Naive B cell (primary cell): Measurements from ENCODE around the gene TANGO2. TPM values are rescaled to one million over a fixed set of nuclear protein-coding genes. Genes with fewer than 3 reads are reported as not detected.
A peak's percentile ranks its signal among the peaks of the same experiment; 100 is the strongest.

ENCODE experiments used
- ATAC-seq, 2 donors: fragments of 150-1000 bp; cut with Tn5 transposase; 2 replicates each; pipeline ENCODE4 v1.10.0; 2021; ENCODE audit warnings: low read depth in 2 of 2, mild to moderate bottlenecking in 2 of 2, moderate library complexity in 2 of 2
- DNase-seq: peaks from one replicate; pipeline ENCODE4 v3.0.0; 2022
- H3K27ac Mint-ChIP-seq, 6 donors: one replicate each; pipeline ENCODE4 v1.8.0; 2020 to 2022; ENCODE audit warnings: mild to moderate bottlenecking in 6 of 6, mixed read lengths in 6 of 6, moderate library complexity in 5 of 6, inconsistent platforms in 2 of 6
- H3K27me3 Mint-ChIP-seq, 3 donors: one replicate each; pipeline ENCODE4 v1.8.0; 2021 to 2022; ENCODE audit warnings: mixed read lengths in 3 of 3, mild to moderate bottlenecking in 1 of 3
- H3K36me3 Mint-ChIP-seq, 2 donors: one replicate each; pipeline ENCODE4 v1.8.0; 2020 to 2022; ENCODE audit warnings: mixed read lengths in 2 of 2, inconsistent platforms in 1 of 2, mild to moderate bottlenecking in 1 of 2
- H3K4me1 Mint-ChIP-seq, 3 donors: one replicate each; pipeline ENCODE4 v1.8.0; 2020 to 2022; ENCODE audit warnings: mixed read lengths in 3 of 3, inconsistent platforms in 1 of 3, mild to moderate bottlenecking in 1 of 3, moderate library complexity in 1 of 3
- H3K4me3 Mint-ChIP-seq, 8 donors: one replicate each; pipeline ENCODE4 v1.8.0; 2020 to 2022; ENCODE audit warnings: mild to moderate bottlenecking in 8 of 8, mixed read lengths in 8 of 8, moderate library complexity in 8 of 8, inconsistent platforms in 2 of 8
- H3K9me3 Mint-ChIP-seq, 7 donors: one replicate each; pipeline ENCODE4 v1.8.0; 2020 to 2022; ENCODE audit warnings: mixed read lengths in 7 of 7, mild to moderate bottlenecking in 5 of 7, inconsistent platforms in 2 of 7, moderate library complexity in 1 of 7
- polyA plus RNA-seq, 6 donors: library from polyadenylated mRNA; unstranded; fragments of 300-500 nt; fragmentation: Illumina TruSeq; gene quantifications; one replicate each; pipeline ENCODE4 v1.2.3, GENCODE V29; 2021; ENCODE audit warnings: low read depth in 6 of 6

Gene TANGO2
- polyA plus RNA-seq, 6 donors from 2014 or later, result 24.3 to 46.1 (median 34.6) TPM

- ATAC-seq, result no peak
- H3K27me3 Mint-ChIP-seq, result peaks cover 0 to 13% (median 6%) of the 10 kb centered on the region in 3 donors
- DNase-seq, result no peak
- H3K4me1 Mint-ChIP-seq, result peaks cover 9 to 15% (median 9%) of the 10 kb centered on the region in 3 donors
- no peak overlapping the region for H3K4me3 Mint-ChIP-seq
- peaks cover 0 to 1% (median 0%) of the 10 kb centered on the region in 7 donors for H3K9me3 Mint-ChIP-seq
- no peak overlapping the region for H3K27ac Mint-ChIP-seq
- H3K36me3 Mint-ChIP-seq, result no peaks in the 10 kb centered on the region
Measured at GRCh38 chr22:19978748-19979147, 42.2 kb upstream of the TANGO2 start.

- DNase-seq, result no peak
- peaks cover 0 to 8% (median 7%) of the 10 kb centered on the region in 3 donors for H3K27me3 Mint-ChIP-seq
Measured at GRCh38 chr22:19979712-19980493, 41.0 kb upstream of the TANGO2 start.

GRCh38 chr22:19980766-19981165 is 40.1 kb upstream of the TANGO2 start:
- H3K9me3 Mint-ChIP-seq, result no peaks in the 10 kb centered on the region
- no peaks in the 10 kb centered on the region for H3K36me3 Mint-ChIP-seq
- no peak for ATAC-seq
- peaks cover 0 to 3% (median under 1%) of the 10 kb centered on the region in 3 donors for H3K4me1 Mint-ChIP-seq
- H3K27me3 Mint-ChIP-seq, result peaks cover 0 to 11% (median 0%) of the 10 kb centered on the region in 3 donors
- no peak overlapping the region for H3K27ac Mint-ChIP-seq
- no peak for DNase-seq
- H3K4me3 Mint-ChIP-seq, result no peak overlapping the region

More at GRCh38 chr22:19979712-19980493, 41.0 kb upstream of the TANGO2 start:
- no peak for ATAC-seq
- Mint-ChIP-seq H3K4me1 (peaks cover 6 to 10% (median 7%) of the 10 kb centered on the region in 3 donors), H3K4me3 (no peak overlapping the region), H3K36me3 (no peaks in the 10 kb centered on the region), H3K9me3 (peaks cover 0 to 1% (median 0%) of the 10 kb centered on the region in 7 donors), H3K27ac (no peak overlapping the region)

- Mint-ChIP-seq H3K27me3 (peaks cover 0 to 11% (median 0%) of the 10 kb centered on the region in 3 donors), H3K27ac (no peak overlapping the region), H3K4me1 (peaks cover 0 to 6% (median 6%) of the 10 kb centered on the region in 3 donors), H3K36me3 (no peaks in the 10 kb centered on the region), H3K9me3 (no peaks in the 10 kb centered on the region), H3K4me3 (no peak overlapping the region)
- DNase-seq, result no peak
- no peak for ATAC-seq
Measured at GRCh38 chr22:19981171-19981960, 39.5 kb upstream of the TANGO2 start.

- H3K4me3 Mint-ChIP-seq, result no peak overlapping the region
- H3K27ac Mint-ChIP-seq, result no peak overlapping the region
- H3K9me3 Mint-ChIP-seq, result no peaks in the 10 kb centered on the region
- peaks cover 0 to 11% (median 0%) of the 10 kb centered on the region in 3 donors for H3K27me3 Mint-ChIP-seq
- H3K36me3 Mint-ChIP-seq, result no peaks in the 10 kb centered on the region
- peaks cover 0 to 9% (median 7%) of the 10 kb centered on the region in 3 donors for H3K4me1 Mint-ChIP-seq
- ATAC-seq (no peak), DNase-seq (no peak)
Measured at GRCh38 chr22:19981961-19982920, 38.7 kb upstream of the TANGO2 start.

- H3K27ac Mint-ChIP-seq, result peak overlapping the region in 1 of 6 donors; percentile 53
- H3K36me3 Mint-ChIP-seq, result no peaks in the 10 kb centered on the region
- no peaks in the 10 kb centered on the region for H3K9me3 Mint-ChIP-seq
- no peak for ATAC-seq
- peaks cover 0 to 15% (median 9%) of the 10 kb centered on the region in 3 donors for H3K4me1 Mint-ChIP-seq
- H3K27me3 Mint-ChIP-seq, result peaks cover 0 to 11% (median 0%) of the 10 kb centered on the region in 3 donors
- H3K4me3 Mint-ChIP-seq, result no peak overlapping the region
- no peak for DNase-seq
Measured at GRCh38 chr22:19982991-19983578, 37.8 kb upstream of the TANGO2 start.

GRCh38 chr22:19983741-19984140 is 37.2 kb upstream of the TANGO2 start:
- Mint-ChIP-seq H3K36me3 (no peaks in the 10 kb centered on the region), H3K4me1 (peaks cover 0 to 16% (median 9%) of the 10 kb centered on the region in 3 donors), H3K4me3 (no peak overlapping the region), H3K9me3 (no peaks in the 10 kb centered on the region), H3K27me3 (peaks cover 0 to 11% (median 0%) of the 10 kb centered on the region in 3 donors), H3K27ac (no peak overlapping the region)
- DNase-seq (no peak), ATAC-seq (no peak)

- Mint-ChIP-seq H3K27ac (peak overlapping the region in 1 of 6 donors; percentile 44), H3K4me3 (peak overlapping the region in 1 of 8 donors; percentile 6), H3K27me3 (peaks cover 0 to 11% (median 0%) of the 10 kb centered on the region in 3 donors), H3K4me1 (peaks cover 0 to 16% (median 9%) of the 10 kb centered on the region in 3 donors), H3K9me3 (no peaks in the 10 kb centered on the region), H3K36me3 (no peaks in the 10 kb centered on the region)
- DNase-seq (no peak), ATAC-seq (no peak)
Measured at GRCh38 chr22:19984201-19984753, 36.6 kb upstream of the TANGO2 start.

GRCh38 chr22:19984851-19985811 is 35.8 kb upstream of the TANGO2 start:
- no peak for ATAC-seq
- Mint-ChIP-seq H3K36me3 (no peaks in the 10 kb centered on the region), H3K27ac (peak overlapping the region in 3 of 6 donors; percentile 34 to 71 (median 44)), H3K4me1 (peaks cover 0 to 16% (median 9%) of the 10 kb centered on the region in 3 donors), H3K27me3 (peaks cover 0 to 11% (median 0%) of the 10 kb centered on the region in 3 donors), H3K9me3 (no peaks in the 10 kb centered on the region), H3K4me3 (peak overlapping the region in 7 of 8 donors; percentile 19 to 80 (median 63))
- DNase-seq, result no peak

- ATAC-seq (no peak), DNase-seq (no peak)
- Mint-ChIP-seq H3K36me3 (no peaks in the 10 kb centered on the region), H3K27ac (no peak overlapping the region), H3K27me3 (peaks cover 0 to 11% (median 0%) of the 10 kb centered on the region in 3 donors), H3K9me3 (no peaks in the 10 kb centered on the region), H3K4me3 (peak overlapping the region; percentile 71 to 88 (median 78)), H3K4me1 (peaks cover 0 to 15% (median 9%) of the 10 kb centered on the region in 3 donors)
Measured at GRCh38 chr22:19986011-19986409, 34.9 kb upstream of the TANGO2 start.
